Ammon's horn (tissue), 1 donor: ENCODE data around the gene PDS5B.
"Not testable (repeated sequence)": the region's sequence is repeated elsewhere in the genome, so short reads cannot be mapped to it uniquely, and the experiment has no call there.

Experiments used
- DNase-seq: peaks from one replicate; pipeline ENCODE4 v3.0.0-alpha.2; 2016; ENCODE audit warnings: low spot score

The PDS5B gene

DNA sequence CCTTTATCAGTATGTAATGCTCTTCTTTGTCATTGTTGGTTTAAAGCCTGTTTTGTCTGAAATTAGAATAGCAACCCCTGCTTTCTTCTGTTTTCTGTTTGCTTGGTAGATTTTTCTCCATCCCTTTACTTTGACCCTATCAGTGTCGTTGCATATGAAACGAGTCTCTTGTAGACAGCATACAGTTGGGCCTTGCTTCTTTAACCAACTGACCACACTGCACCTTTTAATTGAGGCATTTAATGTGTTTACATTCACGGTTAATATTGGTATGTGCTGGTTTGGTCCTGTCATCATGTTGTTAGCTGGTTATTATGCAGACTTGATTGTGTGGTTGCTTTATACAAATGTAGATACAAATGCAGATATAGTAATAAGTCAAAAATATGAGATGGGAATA is 71.1 kb downstream of the PDS5B start:
- DNase-seq: no peak

DNA sequence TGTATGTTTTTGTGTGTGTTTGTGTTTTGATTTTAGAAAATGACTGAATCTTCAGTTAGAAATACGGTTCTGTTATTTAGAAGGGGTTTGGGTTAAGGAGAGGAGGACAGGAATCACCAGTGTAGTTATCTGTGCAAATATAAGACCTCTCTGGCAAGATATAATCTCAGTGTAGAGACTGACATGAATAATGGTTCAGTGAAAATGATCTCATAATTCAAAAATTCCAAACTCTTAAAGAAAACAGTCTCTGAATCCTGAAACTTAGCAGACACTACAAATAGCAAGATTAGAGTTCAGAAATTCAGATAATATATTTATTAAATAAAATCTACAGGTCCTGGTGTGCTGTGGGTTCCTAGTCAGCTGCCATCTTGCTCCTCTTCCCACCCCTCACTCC is 73.5 kb downstream of the PDS5B start:
- no peak for DNase-seq

DNA sequence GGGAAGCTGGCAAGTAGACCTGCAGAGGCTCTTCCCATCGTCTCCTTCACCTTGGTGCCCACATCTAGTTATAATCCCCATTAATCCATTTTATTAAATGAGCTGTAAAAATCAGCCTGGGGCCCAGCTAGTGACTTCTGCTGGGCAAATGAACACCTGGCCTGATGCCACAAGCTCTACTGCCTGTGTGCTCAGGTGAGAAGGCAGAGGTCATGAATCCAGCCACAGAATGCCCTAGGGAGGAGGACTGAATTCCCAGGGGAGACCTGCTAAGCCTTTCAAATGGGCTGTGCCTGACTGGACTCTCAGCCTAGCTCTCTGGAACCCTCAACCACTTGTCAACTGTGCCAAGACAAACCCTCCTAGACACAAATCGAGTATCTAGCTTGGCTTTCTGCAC is 74.0 kb downstream of the PDS5B start:
- DNase-seq: no peak

DNA sequence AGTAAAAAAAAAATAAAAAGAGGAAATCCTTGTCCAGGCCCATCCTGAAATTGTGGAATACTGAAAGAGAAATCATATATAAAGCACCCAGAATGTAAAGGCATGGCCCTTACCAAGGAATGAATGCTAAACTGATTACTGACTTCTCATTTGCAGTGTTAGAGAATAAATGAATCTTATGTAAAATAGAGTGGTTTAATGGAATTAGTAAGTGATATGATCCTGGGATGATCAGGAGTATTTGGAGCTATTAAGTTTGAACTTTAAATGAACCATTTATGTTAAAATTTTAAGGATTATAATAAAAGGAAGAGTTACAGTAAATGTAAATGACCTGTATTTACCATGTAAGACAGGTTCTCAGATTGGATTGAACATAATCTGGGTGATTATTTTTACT is 75.4 kb downstream of the PDS5B start:
- no peak for DNase-seq

DNA sequence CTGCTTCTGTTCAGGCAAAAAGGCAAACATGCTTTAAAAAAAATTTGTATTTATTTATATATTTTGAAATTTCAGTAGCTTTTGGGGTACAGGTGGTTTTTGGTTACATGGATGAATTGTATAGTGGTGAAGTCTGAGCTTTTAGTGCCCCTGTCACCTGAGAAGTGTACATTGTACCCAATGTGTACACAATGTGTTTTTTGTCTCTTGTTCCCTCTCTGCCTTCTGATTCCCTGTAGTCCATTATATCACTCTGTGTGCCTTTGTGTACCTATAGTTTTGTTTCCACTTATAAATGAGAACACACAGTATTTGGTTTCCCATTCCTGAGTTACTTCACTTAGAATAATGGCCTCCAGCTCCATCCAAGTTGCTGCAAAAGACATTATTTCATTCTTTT is 77.4 kb downstream of the PDS5B start:
- no peak for DNase-seq

DNA sequence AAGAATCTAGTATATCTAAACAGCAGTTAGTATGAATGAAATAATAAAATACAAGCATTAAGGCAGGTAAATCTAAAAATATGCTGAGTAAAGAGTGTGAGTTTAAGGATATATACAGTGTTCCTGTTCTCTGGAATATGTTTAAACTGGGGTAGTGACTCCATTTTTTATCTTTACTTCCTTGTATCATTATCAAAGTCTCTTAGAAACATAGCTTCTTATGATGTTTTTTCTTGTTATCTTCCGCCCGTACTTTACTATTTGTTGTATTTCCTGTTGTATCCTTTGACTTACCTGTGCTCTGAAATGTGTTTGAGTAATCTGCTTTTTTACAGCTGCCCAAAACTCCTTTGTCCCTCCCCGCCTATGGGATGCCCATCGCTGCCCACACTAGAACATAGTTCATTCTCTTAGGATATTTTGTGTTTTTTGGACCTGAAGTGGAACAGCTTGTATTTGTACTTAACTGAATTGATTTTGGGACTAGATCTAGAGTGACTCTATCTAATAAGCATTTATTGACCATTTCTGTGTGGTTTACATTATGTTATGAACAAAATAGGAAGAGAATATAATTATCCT is 80.8 kb downstream of the PDS5B start:
- no peak for DNase-seq

DNA sequence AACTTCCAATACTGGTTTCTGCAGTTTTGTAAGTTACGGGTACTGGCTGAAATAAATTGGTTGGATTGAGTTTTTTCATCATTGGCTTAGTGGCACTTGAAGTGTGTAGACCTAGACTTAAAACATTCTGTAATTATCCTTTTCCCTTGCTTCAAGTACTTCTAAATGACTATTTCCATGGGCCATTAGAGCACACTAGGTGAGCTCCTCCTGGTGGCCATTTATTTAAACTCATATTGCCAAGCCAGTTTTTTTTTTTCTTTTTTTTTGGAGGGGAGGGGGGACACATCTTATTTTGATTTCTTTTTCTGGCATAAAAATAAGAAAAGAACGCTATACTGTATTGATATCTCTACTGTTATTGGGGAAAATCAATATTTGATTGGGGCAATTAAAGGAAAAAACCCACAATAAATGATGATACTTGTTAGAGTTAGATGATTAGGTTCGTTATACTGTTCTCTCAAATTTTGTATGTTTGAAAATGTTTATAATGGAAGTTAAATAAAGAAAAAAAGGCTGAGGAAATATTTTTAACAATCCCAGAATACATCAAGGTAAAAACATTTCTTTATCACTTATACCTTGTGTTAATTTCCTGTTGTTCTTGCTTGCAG is 82.9 kb downstream of the PDS5B start:
- DNase-seq: peak; percentile 7

DNA sequence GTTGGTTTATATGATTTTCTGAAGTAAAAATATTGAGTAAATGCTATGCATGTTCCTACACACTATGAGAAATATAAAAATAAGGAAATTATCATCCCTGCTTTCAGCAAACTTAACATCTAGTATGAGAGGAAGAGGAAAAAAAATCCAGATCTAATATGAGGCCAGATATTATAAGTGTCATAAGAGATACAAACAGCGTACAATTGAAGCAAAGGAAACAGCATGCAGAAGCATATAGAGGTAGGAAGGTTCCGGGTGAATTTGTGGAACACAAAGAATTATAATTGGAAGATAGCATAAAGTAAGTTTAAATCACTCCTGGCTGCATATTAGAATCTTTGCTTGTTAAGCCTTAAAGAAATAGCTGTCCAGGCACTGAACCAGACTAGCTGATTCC is 88.3 kb downstream of the PDS5B start:
- DNase-seq: no peak

DNA sequence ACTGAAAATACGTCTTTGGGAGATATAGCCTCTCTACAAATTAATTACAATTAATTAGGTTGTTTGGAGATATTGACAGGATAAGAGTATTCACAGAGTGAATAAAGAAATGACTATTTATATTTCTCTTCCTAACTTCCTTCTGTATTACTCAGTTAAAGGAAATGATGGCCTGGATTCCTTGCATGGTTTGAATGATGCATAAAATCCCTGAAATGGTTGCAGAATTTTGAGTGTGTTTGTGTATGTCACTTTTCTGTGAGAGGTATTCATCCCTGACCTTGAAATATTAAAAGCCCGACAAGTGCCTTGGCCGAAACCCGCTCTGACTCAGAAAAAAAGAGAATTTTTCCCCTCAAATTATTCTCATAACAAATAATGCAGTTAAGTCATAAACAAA is 90.0 kb downstream of the PDS5B start:
- no peak for DNase-seq

DNA sequence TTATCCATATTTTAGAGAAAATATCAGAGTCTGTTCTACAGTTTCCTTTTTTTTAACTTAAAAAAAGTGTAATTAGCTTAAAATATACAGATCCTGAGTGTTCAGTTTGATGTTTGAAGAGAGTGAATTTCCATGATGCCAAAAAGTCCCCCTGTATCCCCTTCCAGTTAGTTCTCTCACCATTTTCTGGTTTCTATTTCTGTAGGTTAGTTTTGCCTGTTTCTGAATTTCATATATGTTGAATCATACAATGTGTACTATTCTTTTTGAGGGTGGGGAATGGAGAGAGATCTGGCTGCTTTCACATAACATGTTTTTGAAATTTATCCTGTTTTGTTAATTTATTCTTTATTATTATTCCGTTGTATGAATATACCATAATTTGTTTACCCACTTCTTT is 95.9 kb downstream of the PDS5B start:
- DNase-seq: no peak

DNA sequence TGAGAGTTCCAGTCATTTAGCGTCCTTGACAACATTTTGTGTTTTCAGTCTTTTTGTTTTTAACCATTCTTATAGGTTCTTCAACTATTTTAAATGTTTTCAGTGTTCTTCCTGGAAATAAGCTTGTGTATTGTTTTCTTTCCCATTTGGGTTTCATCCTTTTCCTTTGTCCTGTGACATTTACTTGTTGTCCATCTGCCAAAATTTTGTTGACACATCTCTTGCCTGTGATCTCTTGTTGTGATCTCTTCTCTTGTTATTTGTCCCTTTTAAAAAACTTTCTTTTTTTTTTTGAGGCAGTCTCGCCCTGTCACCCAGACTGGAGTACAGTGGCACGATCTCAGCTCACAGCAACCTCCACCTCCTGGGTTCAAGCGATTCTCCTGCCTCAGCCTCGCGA is 96.5 kb downstream of the PDS5B start:
- DNase-seq: no peak

DNA sequence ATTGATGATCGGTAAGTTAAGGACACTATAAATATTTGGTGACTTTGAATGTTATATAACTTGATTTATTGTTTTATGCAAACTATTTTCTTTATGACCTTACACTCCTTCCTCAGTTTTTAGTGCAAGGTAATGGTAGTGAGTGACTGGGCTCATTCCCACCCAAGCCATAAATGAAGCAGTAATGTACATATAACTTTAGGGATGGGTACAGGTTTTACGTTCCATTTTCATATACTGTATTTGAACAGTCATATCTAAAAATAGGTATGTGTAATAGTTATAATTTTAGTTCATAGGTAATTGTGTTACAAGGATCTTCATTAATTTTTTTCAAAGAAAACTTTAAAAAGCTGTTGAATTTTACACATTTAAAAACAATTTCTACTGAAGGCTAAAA is 101.0 kb downstream of the PDS5B start:
- no peak for DNase-seq

DNA sequence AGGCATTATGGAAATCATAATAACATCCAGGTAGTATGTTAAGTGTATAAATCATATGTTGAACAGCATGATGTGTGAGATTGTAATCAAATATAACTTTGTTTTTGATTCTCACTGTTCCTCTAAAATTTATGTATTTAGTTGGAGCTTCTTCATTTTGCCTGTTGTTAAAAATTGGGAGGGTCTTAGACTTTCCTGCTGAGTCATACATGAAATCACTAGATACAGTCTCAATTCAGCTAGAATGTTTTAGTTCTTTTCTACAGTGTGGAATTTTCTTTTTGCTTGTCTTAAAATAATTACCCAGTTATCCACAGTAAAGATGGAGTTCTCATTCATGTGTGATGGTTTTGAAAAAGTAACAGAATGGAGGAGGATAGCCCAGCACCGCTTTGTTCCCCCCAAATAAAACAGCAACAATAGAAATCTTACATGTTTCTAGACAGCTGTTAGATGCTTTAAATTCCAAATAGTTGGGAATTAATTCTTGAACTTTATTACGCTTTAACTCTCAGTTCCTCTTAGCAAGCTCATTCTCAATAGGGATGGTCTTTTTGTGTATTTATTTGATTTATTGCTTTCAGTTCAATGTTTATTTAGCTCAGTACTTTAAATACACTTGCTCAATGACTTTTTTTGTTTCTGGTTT is 109.5 kb downstream of the PDS5B start:
- DNase-seq: no peak

DNA sequence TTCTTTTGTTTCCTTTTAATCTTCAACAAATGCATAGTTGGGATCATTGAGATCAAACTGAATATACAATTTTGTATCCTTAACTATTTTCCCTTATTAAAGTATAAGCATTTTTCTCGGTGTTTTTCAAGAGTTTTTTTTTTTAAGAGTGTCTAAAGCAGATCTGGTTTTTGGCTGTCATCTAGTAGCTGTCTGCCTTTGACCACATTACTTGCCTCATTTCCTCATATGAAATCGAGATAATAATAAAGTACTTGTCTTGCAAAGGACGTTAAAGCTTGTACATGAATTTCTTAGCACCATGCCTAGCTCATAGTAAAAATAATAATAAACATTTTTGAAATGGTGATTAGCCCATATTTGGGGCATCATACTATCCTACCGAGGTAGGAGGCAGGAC is 121.2 kb downstream of the PDS5B start:
- no peak for DNase-seq

DNA sequence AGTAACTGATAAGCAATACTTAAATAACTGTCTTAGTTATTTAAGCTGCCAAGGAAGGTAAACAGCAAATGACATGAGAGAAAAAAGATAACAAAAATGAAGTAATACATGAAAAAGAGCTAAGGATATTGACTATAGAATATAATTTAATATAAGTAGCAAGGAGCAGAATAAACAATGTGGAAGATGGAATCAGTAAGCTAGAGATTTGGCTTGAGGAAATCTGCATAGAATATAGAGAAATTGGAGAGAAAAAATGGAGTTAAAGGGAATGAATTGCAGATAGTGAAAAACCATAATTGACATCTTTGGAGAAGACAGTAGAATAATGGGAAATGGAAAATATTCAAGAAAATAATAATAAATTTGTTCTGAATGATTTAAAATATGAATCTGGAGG is 127.1 kb downstream of the PDS5B start:
- DNase-seq: no peak

DNA sequence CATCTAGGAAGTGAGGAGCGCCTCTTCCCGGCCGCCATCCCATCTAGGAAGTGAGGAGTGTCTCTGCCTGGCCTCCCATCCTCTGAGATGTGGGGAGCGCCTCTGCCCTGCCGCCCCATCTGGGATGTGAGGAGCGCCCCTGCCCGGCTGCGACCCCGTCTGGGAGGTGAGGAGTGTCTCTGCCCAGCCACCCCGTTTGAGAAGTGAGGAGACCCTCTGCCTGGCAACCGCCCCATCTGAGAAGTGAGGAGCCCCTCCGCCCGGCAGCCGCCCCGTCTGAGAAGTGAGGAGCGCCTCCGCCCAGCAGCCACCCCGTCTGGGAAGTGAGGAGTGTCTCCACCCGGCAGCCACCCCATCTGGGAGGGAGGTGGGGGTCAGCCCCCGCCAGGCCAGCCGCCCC is 129.9 kb downstream of the PDS5B start:
- not testable (repeated sequence) for DNase-seq

DNA sequence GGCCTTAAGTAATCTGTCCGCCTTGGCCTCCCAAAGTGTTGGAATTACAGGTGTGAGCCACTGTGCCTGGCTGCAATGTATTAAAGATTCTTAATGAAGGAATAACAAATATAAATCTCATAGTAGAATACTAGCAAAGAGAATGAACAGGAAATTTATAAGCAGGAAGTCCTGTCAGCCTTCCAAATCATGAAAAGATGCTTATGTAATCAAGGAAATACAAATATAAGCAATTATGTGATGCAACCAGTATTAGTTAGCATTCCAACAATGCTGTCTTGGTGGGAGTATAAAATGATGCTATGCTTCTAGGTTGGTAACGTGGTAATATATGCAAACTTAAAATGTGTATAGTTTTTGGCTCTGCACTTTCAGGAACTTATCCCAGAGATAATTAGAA is 133.8 kb downstream of the PDS5B start:
- no peak for DNase-seq

DNA sequence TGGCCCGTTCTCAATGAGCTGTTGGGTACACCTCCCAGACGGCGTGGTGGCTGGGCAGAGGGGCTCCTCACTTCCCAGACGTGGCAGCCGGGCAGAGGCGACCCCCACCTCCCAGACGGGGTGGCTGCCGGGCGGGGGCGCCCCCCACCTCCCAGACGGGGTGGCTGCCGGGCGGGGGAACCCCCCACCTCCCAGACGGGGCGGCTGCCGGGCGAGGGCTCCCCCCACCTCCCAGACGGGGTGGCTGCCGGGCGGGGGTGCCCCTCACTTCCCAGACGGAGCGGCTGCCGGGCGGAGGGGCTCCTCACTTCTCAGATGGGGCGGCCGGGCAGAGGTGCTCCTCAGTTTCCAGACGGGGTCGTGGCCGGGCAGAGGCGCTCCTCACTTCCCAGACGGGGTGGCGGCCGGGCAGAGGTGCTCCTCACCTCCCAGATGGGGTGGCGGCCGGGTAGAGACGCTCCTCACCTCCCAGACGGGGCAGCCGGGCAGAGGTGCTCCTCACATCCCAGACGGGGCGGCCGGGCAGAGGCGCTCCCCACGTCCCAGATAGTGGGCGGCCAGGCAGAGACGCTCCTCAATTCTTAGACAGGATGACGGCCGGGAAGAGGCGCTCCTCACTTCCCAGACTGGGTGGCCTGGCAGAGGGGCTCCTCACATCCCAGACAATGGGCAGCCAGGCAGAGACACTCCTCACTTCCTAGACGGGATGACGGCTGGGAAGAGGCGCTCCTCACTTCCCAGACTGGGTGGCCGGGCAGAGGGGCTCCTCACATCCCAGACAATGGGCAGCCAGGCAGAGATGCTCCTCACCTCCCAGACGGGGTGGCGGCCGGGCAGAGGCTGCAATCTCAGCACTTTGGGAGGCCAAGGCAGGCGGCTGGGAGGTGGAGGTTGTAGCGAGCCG is 135.1 kb downstream of the PDS5B start:
- not testable (repeated sequence) for DNase-seq

DNA sequence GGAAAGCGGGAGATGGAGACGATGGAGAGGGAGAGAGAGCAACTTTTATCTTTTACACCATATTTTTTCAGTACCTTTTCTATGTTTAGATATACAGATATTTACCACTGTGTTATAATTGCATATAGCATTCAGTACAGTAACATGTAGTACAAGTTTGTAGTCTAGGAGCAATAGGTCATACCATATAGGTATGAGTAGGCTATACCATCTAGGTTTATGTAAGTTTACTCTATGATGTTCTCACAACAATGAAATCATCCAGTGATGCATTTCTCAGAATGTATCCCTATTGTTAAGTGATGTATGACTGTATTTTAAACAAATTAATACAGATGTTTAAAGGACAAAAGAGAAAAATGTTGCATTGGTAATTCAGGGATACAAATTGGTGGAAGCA is 136.1 kb downstream of the PDS5B start:
- no peak for DNase-seq

DNA sequence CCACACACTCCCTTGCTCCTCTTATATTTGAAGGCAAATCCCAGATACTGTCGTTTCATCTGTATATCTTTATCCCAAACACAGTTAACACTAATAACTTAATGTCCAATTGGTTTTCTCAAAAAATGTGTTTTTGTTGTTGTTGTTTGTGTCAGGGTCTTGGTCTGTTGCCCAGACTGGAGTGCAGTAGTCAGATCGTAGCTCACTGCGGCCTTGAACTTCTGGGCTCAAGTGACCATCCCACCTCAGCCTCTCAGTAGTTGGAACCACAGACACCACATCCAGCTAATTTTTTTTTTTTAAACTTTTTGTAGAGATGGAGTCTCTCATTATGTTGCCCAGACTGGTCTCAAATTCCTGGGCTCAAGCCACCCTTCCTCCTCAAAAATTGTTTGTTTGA is 137.7 kb downstream of the PDS5B start:
- DNase-seq: no peak

DNA sequence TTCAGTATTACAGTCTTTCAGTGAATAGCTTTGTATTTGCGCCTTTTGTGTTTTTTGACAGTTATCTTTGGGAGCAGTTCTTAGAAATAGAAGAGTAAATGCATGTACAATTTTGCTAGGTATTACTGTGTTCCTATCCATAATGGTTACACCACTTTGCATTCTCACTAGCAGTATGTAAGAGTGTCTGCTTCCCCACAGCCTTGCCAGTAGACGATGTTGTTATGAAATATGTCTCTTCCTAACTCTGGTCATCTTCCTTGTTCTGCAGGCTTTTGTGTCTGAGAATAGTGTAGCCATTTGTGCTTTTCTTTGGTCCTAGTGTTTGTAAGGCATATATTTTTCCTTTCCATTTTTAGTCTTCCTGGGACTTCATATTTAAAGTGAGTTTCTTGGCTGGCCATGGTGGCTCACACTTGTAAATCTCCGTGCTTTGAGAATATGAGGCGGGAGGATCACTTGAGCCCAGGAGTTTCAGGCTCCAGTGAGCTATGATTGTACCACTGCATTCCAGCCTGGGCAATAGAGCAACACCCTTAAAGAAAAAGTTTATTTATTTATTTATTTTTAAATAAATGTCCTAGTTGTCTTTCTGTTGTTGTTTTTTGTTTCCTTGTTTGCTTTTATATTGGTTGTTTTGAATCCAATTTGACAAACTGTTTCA is 140.3 kb downstream of the PDS5B start:
- DNase-seq: no peak

DNA sequence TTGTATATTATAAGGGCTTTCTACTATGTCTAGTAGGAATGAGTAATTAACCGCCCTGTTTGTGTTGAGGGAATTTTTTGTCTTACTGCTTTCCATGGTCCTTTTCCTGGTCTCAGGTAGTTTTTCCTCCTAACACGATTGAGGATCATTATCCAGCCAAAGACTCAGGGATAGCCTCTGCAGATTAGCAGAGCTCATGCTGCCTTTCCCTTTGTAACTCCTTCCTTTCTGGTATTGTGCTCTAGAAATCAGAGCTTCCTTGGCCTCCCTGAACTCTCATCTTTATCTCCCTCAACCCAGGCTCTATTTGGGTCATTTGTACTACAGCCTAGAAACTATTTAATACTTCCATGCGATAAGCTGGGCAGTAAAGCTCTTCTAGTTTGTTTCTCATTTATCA is 142.1 kb downstream of the PDS5B start:
- DNase-seq: no peak
